CD1c-positive myeloid dendritic cell (primary cell): Measurements from ENCODE around the gene KCNC4.

Source experiments
- DNase-seq: peaks from one replicate; pipeline ENCODE4 v3.0.0-alpha.2; 2016; ENCODE audit errors: extremely low spot score

The KCNC4 gene

DNA sequence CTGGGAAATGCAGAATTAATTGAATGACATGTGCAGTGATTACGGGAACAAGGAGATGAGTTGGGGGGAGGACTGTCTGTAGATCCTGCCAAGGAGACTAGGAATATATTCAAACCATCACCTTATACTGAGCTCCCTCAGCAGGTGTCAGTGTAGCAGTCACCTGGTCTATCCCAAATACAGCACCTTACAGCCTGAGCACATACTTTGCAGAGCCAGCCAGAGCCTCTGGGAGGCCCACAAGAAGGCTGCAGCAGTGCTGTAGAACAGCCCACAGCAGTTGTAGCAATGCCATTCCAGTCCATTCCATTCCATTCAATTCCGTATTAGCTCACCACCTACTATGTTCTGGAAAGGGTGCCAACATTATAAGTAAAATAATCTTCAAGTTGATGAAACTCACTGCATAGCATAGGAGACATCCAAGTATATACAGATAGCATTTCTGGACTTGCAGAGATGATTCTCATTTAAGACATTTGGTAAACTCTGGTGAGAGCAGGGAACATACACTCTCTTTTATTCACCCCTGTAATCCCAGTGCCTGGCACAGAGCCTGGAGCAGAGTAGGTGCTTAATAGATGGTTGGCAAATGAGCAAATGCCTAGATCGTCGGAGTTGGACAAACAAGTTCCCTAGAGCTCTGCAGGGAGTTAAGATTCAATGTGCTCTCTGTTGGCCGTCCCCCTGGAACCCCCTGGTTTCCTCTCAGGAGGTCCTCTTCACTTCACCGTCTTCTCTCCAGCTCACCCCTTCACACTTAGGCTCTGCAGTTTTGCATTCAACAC is 44.7 kb downstream of the KCNC4 start:
- no peak for DNase-seq

DNA sequence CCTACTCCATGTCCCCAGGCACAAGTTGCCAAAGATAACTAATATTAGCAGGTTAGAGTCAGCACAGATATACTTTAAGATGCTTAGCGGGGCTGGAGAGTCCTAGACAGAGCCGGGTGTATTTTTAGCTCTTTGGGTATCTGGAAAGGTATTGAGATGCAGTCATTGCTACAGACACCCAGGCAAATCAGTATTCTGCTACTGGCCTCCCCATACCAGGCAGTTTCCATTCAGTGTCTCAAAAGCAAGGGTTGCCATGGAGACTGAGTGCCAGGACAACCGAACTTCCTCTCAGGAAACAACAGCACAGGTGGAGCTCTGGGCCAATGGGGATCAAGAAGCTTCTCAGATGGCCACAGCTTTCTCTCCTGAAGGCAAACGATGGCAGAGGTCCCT is 45.3 kb downstream of the KCNC4 start:
- DNase-seq: no peak

DNA sequence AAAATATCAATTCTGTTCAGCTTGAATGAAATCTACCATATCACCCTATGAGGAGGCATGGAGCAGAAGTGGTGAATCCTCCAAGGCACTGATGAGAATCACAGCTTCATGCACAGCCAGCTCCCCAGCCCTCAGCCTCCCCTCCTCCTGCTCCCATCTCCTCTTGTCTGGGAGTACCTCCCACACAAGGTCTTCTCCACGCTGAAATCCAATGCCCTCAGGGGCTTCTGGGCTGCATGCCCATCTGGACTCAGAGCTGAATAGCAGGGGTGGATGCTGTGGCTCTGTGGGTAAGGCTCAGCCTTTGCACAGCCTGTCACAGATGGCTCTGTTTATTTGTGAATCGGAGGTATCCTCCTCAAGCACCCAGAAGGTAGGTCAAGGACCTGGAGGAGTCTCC is 48.6 kb downstream of the KCNC4 start:
- DNase-seq: no peak

DNA sequence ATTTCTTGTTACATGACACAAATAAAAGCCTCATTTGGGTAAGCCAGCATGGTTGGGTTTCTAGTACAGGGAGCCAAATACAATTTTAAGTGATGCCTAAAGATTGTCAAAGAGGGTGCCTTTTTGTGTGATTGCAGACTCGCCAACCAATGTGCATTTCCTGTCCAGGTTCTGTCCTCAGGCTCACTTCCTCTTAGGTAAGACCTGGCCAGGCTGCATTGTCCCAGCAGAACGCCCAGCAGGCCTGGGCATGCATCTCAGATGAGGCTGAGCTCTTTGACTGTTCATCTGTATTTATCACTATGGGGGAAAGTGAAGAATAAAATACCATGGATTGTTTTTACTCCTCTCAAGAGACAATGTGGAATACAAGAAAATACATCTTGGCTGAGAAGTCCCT is 49.7 kb downstream of the KCNC4 start:
- DNase-seq: peak; percentile 30
